ENCODE data around the gene BAIAP2L1. TPM values are rescaled to one million over a fixed set of nuclear protein-coding genes. Genes with fewer than 3 reads are reported as not detected.

The BAIAP2L1 gene
- total RNA-seq, 3 donors from 2014 or later, result 1.3 to 11.0 (median 8.5) TPM

- Histone ChIP-seq H3K36me3 (no peaks in the 10 kb centered on the region), H3K27ac (no peak overlapping the region), H3K9me3 (no peaks in the 10 kb centered on the region), H3K27me3 (no peaks in the 10 kb centered on the region), H3K4me1 (no peaks in the 10 kb centered on the region), H3K4me3 (no peak overlapping the region)
- intact Hi-C loops (cut with DNase I; ENCODE audit: low total_unique reads), result no loop called here
- no peak for DNase-seq (ENCODE audit: low spot score in 2 of 2)
- TF ChIP-seq CTCF (IDR thresholded peaks at IDR 0.05) (no peak), POLR2AphosphoS5 (IDR thresholded peaks at IDR 0.05) (no peak), POLR2A (IDR thresholded peaks at IDR 0.05) (no peak)
Measured at GRCh38 chr7:98351136-98351535, 49.8 kb downstream of the BAIAP2L1 start.

GRCh38 chr7:98348726-98349474 is 52.0 kb downstream of the BAIAP2L1 start:
- intact Hi-C loops (cut with DNase I; ENCODE audit: low total_unique reads), result no loop called here

GRCh38 chr7:98346515-98347069 is 54.3 kb downstream of the BAIAP2L1 start:
- no peak overlapping the region for H3K4me3 ChIP-seq
- no peaks in the 10 kb centered on the region for H3K4me1 ChIP-seq
- TF ChIP-seq CTCF (IDR thresholded peaks at IDR 0.05) (no peak), POLR2A (IDR thresholded peaks at IDR 0.05) (no peak), POLR2AphosphoS5 (IDR thresholded peaks at IDR 0.05) (no peak)
- H3K27ac ChIP-seq, result no peak overlapping the region
- intact Hi-C loops (cut with DNase I; ENCODE audit: low total_unique reads), result no loop called here
- H3K27me3 ChIP-seq, result no peaks in the 10 kb centered on the region
- no peaks in the 10 kb centered on the region for H3K36me3 ChIP-seq
- no peaks in the 10 kb centered on the region for H3K9me3 ChIP-seq
- DNase-seq (ENCODE audit: low spot score in 2 of 2), result no peak

More at GRCh38 chr7:98348726-98349474, 52.0 kb downstream of the BAIAP2L1 start:
- TF ChIP-seq POLR2A (IDR thresholded peaks at IDR 0.05), result no peak
- no peak for TF ChIP-seq POLR2AphosphoS5 (IDR thresholded peaks at IDR 0.05)
- no peak for TF ChIP-seq CTCF (IDR thresholded peaks at IDR 0.05)
- no peaks in the 10 kb centered on the region for H3K9me3 ChIP-seq
- no peaks in the 10 kb centered on the region for H3K27me3 ChIP-seq
- no peaks in the 10 kb centered on the region for H3K36me3 ChIP-seq
- no peaks in the 10 kb centered on the region for H3K4me1 ChIP-seq
- H3K27ac ChIP-seq, result no peak overlapping the region
- H3K4me3 ChIP-seq, result no peak overlapping the region
- no peak for DNase-seq (ENCODE audit: low spot score in 2 of 2)

GRCh38 chr7:98341106-98341505 is 59.8 kb downstream of the BAIAP2L1 start:
- Histone ChIP-seq H3K4me1 (no peaks in the 10 kb centered on the region), H3K27me3 (no peaks in the 10 kb centered on the region), H3K9me3 (no peaks in the 10 kb centered on the region), H3K36me3 (no peaks in the 10 kb centered on the region), H3K27ac (no peak overlapping the region), H3K4me3 (no peak overlapping the region)
- intact Hi-C loops (cut with DNase I; ENCODE audit: low total_unique reads), result no loop called here
- TF ChIP-seq CTCF (IDR thresholded peaks at IDR 0.05) (no peak), POLR2A (IDR thresholded peaks at IDR 0.05) (no peak), POLR2AphosphoS5 (IDR thresholded peaks at IDR 0.05) (no peak)
- no peak for DNase-seq (ENCODE audit: low spot score in 2 of 2)

- H3K27me3 ChIP-seq, result no peaks in the 10 kb centered on the region
- TF ChIP-seq POLR2AphosphoS5 (IDR thresholded peaks at IDR 0.05), result no peak
- TF ChIP-seq POLR2A (IDR thresholded peaks at IDR 0.05), result no peak
- TF ChIP-seq CTCF (IDR thresholded peaks at IDR 0.05), result no peak
- no peak for DNase-seq (ENCODE audit: low spot score in 2 of 2)
- no peaks in the 10 kb centered on the region for H3K9me3 ChIP-seq
- no peaks in the 10 kb centered on the region for H3K4me1 ChIP-seq
- H3K4me3 ChIP-seq, result no peak overlapping the region
- no peak overlapping the region for H3K27ac ChIP-seq
- no peaks in the 10 kb centered on the region for H3K36me3 ChIP-seq
- intact Hi-C loops (cut with DNase I; ENCODE audit: low total_unique reads), result no loop called here
Measured at GRCh38 chr7:98339043-98339442, 61.8 kb downstream of the BAIAP2L1 start.
